ENCODE data around the gene LINGO4. TPM values are rescaled to one million over a fixed set of nuclear protein-coding genes. Genes with fewer than 3 reads are reported as not detected.

Gene LINGO4
- total RNA-seq, 4 donors from 2014 or later = 0.14 to 0.48 TPM; not detected in 2

GRCh38 chr1:151801310-151801820 is 3.9 kb downstream of the LINGO4 start:
- in situ Hi-C loops (cut with MboI; ENCODE audit: low pct_ligation_motif_present in 1 of 4, low pct_unique_long_range_greater_than_20kb in 1 of 4, low sequenced_read_pairs in 3 of 4) (no loop called here), intact Hi-C loops (cut with DNase I; ENCODE audit: low total_unique reads) (no loop called here)
- Histone ChIP-seq H3K36me3 (no peaks in the 10 kb centered on the region), H3K9me3 (no peaks in the 10 kb centered on the region), H3K4me1 (no peaks in the 10 kb centered on the region), H3K27ac (no peak overlapping the region), H3K27me3 (peaks cover 3% of the 10 kb centered on the region), H3K4me3 (no peak overlapping the region)
- no peak for DNase-seq
- no peak for TF ChIP-seq CTCF (IDR thresholded peaks at IDR 0.05)
- no peak for TF ChIP-seq POLR2A (IDR thresholded peaks at IDR 0.05)
- TF ChIP-seq POLR2AphosphoS5 (IDR thresholded peaks at IDR 0.05) = no peak
- no peak for TF ChIP-seq EP300 (IDR thresholded peaks at IDR 0.05; ENCODE audit: low read depth)
- WGBS, 2 donors (ENCODE audit: low coverage in 1 of 2) = 94% methylated on average over 12 of the region's 12 CpGs; no CpG with 5 or more reads in 1 of the 2 donors

DNA sequence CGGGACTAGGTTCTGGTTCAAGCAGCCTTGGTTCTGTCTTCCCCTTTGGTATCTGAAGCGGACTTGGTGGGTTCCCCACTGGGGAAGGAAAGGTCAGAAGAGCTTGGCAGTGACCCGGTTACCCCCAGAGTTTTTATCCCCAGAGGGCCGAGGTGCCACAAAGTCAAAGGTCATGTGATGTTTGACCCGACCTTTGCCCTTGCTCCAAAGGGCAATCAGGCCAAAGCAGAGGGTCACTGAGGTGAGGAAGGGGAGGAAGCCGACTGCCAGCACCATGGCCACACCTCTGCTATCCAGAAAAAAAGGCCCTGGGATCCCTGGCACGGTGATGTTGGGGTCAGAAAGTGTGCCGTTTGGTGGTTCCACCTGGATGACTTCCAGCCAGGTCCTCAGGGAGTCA is 4.4 kb downstream of the LINGO4 start:
- H3K9me3 ChIP-seq = no peaks in the 10 kb centered on the region
- no peak for TF ChIP-seq EP300 (IDR thresholded peaks at IDR 0.05; ENCODE audit: low read depth)
- WGBS, 2 donors (ENCODE audit: low coverage in 1 of 2) = 63% methylated on average over 8 of the region's 8 CpGs; no CpG with 5 or more reads in 1 of the 2 donors
- no peak overlapping the region for H3K27ac ChIP-seq
- no peak for DNase-seq
- in situ Hi-C loops (cut with MboI; ENCODE audit: low pct_ligation_motif_present in 1 of 4, low pct_unique_long_range_greater_than_20kb in 1 of 4, low sequenced_read_pairs in 3 of 4) = no loop called here
- H3K36me3 ChIP-seq = no peaks in the 10 kb centered on the region
- peaks cover 3% of the 10 kb centered on the region for H3K27me3 ChIP-seq
- no peaks in the 10 kb centered on the region for H3K4me1 ChIP-seq
- intact Hi-C loops (cut with DNase I; ENCODE audit: low total_unique reads) = no loop called here
- no peak overlapping the region for H3K4me3 ChIP-seq

DNA sequence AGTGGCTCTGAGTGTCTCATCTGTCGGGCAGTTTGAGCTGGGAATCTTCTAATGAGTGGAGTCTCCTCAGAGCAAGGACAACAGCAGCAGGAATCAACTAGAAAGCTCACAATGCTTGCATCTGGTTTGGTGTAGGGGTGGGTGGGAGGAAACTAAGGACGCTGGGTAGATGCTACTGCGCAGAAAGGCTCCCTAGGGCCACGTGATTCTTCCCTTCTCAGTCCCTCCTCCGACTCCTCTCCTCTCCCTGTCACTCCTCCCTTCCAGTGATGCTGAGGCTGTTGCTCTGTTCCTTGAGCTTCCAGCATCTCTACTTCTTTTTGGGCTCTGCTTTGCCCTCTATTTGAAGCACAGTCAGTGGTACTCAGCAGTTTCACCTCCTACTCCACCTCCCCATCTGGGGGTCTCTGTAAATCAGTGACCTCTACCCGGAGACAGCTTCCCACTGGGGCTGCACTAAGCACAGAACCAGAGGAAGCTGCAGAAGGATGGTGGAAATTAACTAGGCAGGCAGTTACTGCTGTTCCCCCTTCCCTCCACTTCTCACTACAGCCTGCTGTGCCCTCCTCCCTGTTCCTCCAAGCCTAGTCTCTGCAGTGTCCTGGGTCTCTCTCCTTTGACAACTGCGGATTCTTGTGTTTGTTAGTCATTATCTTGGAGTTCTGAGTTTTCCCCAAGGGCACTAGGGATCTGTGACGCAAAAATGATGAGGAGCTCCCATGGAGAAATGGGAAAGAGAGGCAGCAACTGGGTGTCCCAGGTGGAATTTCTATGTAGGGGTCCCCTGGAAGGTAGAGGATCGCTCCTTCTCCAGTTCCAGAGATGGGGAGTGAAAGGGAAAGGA is 5.8 kb downstream of the LINGO4 start:
- Histone ChIP-seq H3K27ac (no peak overlapping the region), H3K4me1 (no peaks in the 10 kb centered on the region), H3K4me3 (no peak overlapping the region), H3K27me3 (peaks cover 3% of the 10 kb centered on the region), H3K9me3 (no peaks in the 10 kb centered on the region), H3K36me3 (no peaks in the 10 kb centered on the region)
- no peak for DNase-seq
- 70 to 80% methylated on average over 2 to 9 of the region's 9 CpGs for WGBS, 2 donors (ENCODE audit: low coverage in 1 of 2)
- in situ Hi-C loops (cut with MboI; ENCODE audit: low pct_ligation_motif_present in 1 of 4, low pct_unique_long_range_greater_than_20kb in 1 of 4, low sequenced_read_pairs in 3 of 4) (no loop called here), intact Hi-C loops (cut with DNase I; ENCODE audit: low total_unique reads) (no loop called here)
- TF ChIP-seq CTCF (IDR thresholded peaks at IDR 0.05) = no peak
- TF ChIP-seq EP300 (IDR thresholded peaks at IDR 0.05; ENCODE audit: low read depth) = no peak
- no peak for TF ChIP-seq POLR2AphosphoS5 (IDR thresholded peaks at IDR 0.05)
- TF ChIP-seq POLR2A (IDR thresholded peaks at IDR 0.05) = no peak

- Histone ChIP-seq H3K27me3 (peaks cover 3% of the 10 kb centered on the region), H3K9me3 (no peaks in the 10 kb centered on the region), H3K4me3 (no peak overlapping the region), H3K36me3 (no peaks in the 10 kb centered on the region), H3K4me1 (no peaks in the 10 kb centered on the region), H3K27ac (no peak overlapping the region)
- intact Hi-C loops (cut with DNase I; ENCODE audit: low total_unique reads) (no loop called here), in situ Hi-C loops (cut with MboI; ENCODE audit: low pct_ligation_motif_present in 1 of 4, low pct_unique_long_range_greater_than_20kb in 1 of 4, low sequenced_read_pairs in 3 of 4) (no loop called here)
- 90 to 97% methylated on average over 2 to 5 of the region's 5 CpGs for WGBS, 2 donors (ENCODE audit: low coverage in 1 of 2)
- TF ChIP-seq POLR2A (IDR thresholded peaks at IDR 0.05) (no peak), EP300 (IDR thresholded peaks at IDR 0.05; ENCODE audit: low read depth) (no peak), POLR2AphosphoS5 (IDR thresholded peaks at IDR 0.05) (no peak), CTCF (IDR thresholded peaks at IDR 0.05) (no peak)
- DNase-seq = no peak
These were observed 6.6 kb downstream of the LINGO4 start for GRCh38 chr1:151798571-151798970.

All from transverse colon (tissue), 4 donors.